GM04503 (cell line): Measurements from ENCODE around the gene TNPO2.

Source experiments
- DNase-seq: peaks from one replicate; pipeline ENCODE4 v3.0.0-alpha.2; 2012; ENCODE audit warnings: low read depth

Gene TNPO2

DNA sequence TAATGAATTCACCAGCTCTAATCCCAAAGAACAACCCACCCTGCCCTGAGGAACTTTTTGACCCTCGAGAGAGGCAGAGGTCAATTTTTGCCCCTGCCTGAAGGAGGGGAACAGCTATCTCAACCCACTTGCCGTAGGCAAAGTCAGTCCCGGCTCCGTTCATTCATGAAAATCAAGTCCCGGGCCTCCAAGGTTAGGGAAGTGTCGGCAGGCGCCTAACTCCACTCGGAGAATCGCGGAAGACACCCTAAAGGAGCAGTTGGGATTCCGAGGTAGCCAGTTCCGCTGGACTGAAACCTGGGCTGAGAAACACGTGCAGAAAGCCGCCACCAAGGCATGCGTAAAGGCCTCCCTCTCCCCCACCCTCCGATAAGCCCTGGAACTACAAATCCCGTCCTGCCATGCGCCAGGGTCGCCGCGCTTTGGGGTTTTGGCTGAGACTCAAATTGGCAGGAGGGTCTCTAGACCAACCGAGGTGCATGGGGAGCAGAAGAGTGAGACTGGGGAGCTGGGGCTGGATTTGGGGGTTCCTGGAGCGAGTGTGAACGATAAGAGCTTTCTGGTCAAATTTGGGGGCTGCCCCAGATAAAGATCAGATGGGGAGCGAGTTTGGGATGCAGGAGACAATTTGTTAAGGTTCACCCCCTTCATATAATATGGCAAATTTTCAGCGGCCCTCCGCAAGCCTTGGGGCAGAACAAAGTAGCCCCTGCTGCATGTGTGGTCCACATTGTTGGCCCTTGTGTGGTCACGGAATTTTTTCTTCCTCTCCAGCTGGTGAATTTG lies at the start of gene TNPO2:
Gene TNPO2, minus strand, starts transcription at position 292 of the 786 bp plus-strand sequence. CDS start 2,955 bp downstream, outside the sequence.
- DNase-seq, result no peak

DNA sequence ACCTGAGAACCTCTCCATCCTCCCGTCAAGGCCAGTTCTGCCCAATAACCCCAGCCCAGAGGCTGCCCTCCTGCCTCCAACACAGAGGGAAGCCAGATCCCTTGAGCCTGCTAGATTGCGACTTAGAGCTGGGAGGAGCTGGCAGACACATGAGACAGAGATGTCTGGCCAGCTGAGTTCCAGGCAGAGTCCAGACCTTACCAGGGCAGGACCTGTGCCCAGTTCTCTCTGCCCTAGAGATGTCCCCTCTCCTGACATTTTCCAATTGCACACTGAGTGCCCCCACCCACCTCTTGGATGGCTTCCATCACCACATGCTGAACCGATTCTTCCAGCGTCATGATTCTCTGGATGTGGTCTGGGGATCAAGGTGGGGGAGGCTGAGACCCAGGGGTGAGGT lies 48.6 kb upstream of the TNPO2 start:
- no peak for DNase-seq

DNA sequence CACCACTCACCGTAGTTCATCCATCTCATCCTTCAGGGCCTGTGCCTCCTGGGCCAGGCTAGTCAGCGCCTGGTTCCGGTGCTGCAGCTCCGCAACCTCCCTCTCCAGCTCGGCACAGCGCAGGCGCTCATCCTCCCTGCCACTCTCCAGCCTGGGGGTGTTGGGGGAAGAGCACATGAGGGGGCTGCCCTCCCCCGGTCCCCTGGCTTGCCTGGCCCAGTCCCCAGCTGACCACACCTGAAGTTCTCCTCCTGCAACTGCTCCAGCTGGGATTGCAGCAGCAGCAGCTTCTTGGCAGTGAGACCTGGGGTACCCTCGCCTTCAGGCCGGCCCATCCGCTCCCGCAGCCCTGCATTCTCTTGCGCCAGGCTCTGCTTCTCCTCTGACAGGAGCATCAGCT lies 47.2 kb upstream of the TNPO2 start:
- no peak for DNase-seq

DNA sequence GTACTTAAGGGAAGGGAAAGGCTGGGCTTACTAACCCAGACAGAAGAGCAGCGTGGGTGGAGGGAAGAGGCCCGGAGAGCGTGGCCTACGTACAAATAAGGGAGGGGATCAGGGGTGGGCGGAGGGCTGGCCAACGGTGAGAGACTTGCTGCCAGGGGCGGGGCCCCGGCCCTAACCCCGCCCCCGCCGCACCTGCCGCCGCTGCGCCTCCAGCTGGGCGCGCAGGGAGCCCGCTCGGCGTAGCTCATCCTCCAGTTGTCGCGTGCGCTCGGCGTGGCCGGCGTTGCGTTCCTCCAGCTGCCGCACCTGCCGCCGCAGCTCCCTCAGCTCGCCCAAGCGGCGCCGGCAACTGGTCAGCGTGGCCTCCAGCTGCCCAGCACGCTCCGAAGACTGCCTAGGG lies 46.0 kb upstream of the TNPO2 start:
- no peak for DNase-seq

DNA sequence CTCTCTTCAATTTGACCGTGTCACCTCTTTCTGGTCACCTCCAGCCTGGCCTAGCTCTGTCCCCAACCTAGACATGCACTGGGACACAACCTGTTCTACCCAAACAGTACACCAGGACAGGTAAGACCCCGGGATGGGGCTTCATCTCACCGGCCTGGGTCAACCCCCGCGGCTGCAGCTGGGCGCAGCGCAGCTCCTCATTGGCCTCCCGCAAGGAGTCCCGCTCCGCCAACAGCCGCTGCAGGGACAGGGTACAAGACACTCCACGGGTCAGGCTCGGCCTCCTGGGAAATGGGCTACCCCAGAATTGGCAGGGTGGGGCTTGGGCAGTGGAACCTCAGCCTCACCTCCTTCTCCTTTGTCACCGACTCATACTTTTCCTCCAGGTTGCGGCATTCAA lies 43.9 kb upstream of the TNPO2 start:
- no peak for DNase-seq

DNA sequence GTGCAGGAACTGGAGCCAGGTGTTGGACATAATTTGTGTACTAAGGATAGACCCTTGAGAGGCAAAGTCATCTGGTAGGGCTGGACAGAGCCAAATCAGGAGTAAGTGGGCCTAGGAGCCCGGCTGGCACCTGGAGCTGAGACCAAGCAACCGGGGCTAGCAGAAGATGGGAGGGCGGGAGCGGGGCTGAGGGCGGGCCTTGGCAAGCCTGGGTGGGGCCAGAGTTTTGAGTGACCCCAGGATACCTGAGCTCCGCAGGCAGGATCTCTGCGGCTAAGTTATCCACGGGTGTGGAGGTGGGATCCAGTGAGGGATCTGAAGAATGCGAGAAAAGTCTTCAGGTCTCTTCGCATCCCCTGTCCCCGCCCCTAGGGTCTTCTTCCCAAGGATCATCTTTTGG lies 43.4 kb upstream of the TNPO2 start:
- DNase-seq, result no peak

DNA sequence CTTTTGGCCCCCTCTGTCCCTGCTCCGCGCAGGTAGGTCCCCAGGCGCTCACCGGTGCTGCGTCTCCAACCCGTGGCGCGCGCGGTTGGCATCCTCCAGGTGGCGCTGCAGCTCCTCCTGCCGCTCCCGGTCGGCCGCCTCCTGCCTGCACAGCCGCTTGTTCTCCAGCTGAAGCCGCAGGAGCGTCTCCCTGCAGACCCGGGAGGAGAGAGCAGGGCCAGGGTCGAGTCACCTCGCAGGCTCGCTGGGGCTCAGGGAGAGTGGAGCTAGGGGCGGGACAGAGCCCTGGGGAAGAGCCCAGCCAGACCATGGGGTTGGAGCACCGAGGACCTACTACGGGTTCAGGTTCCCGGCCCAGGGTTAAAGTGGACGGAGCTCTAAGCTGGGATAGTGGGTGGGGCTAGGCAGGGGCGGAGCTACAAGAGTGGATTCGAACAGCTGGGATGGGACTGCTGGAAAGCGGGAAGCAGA lies 42.4 kb upstream of the TNPO2 start:
- no peak for DNase-seq

DNA sequence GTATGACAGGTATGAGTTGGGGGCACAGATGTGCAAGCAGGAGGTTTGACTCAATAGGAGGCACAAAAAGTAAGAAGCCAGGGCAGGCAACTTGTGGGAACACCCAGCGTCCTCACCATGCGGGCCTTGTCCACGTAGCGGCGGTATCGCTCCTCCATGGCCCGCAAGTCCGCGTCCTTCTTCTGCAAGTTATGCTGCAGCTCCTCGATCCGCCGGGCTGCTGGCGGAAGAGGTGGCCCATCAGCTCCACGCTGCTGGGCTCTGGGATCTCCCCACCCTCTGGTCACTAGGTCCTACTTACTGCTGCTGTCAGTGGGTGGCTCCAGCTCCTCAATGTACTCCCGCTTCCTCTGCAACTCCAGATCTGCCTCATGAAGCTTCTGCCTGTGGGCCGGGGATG lies 41.0 kb upstream of the TNPO2 start:
- no peak for DNase-seq

DNA sequence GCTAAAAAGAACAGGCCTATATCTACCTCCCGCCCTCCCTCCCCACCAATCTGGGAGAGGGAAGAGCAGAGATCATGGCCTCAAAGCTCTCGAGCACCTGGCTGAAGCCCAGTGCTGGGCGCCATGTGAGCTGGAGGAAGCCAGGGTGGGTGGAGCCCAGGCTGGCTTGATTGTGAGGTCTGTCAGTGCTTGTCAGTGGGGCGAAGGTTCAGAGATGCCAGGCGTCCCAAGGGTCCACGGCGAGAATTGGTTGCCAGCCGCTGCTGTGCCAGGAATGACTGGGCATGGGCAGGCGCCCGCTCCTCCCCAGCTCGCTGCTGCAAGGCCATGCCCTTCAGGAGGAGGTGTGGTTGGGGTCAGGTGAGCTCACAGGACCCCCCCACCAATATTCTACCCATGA lies 39.4 kb upstream of the TNPO2 start:
- DNase-seq, result no peak

DNA sequence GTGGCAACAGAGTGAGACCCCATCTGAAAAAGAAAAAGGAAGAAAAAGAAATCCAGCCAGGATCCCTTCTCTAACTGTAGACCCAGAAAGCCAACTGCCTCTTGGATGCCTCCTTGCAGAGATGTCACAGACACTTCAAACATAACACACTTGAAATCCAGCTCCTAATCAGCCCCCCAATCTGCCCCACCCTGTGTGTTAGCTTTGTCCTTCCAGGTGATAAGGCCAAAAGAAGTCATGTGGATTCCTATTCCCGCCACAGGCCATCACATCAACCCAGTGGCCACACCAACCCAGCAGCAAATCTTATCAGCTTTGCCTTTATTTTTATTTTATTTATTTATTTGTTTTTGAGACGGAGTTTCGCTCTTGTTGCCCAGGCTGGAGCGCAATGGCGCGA lies 36.0 kb upstream of the TNPO2 start:
- no peak for DNase-seq

DNA sequence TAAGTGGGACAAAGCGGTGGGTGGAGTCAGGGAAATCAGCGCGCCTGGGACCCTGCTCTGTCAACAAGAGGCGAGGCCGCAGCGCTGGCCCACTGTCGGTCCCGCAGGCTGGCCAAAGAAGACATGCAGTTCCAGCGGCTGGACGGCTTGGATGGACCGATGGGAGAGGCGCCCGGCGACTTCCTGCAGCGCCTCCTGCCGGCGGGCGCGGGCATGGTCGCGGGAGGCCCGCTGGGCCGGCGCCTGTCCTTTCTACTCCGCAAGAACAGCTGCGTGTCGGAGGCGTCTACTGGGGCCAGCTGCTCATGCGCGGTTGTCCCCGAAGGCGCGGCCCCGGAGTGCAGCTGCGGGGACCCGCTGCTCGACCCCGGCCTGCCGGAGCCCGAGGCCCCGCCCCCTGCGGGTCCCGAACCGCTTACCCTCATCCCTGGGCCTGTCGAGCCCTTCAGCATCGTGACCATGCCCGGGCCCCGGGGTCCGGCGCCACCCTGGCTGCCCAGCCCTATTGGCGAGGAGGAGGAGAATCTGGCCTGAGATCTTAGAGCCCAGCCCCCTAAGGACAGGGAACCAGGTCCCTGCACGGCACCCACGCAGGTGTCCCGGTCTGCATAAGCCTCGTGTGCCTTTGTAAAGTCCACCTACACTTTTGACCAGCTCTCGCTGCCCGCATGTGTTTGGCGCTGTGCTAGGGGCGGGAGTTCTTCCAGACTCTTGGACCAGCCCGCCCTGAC lies 34.0 kb upstream of the TNPO2 start:
- DNase-seq, result no peak

DNA sequence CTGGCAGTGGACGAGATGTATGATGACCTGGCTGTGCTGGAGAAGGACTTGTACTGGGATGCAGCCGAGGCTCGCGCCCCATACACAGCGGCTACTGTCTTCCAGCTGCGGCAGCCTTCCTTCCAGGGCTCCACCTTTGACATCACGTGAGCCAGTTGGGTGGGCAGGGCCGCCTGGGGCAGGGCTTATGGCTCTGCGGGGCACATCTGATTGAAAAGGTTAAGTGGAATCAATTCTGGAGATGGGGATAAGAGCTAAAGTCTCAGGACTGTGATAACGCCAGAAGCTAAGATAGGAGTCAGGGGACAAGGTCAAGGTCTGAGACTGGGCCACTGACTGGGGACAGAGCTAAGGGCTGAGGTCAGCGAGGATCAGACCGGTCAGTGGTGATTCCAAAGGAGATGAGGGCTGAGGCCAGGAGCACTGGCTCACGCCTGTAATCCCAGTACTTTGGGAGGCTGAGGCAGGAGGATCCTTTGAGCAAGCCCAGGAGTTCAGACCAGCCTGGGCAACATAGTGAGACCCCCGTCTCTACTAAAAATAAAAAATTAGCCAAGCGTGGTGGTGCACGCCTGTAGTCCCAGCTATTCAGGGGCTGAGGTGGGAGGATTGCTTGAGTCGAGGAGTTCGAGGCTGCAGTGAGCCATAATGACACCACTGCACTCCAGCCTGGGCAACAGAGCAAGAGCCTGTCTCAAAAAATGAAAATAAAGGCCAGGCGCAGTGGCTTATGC lies 32.6 kb upstream of the TNPO2 start:
- no peak for DNase-seq

DNA sequence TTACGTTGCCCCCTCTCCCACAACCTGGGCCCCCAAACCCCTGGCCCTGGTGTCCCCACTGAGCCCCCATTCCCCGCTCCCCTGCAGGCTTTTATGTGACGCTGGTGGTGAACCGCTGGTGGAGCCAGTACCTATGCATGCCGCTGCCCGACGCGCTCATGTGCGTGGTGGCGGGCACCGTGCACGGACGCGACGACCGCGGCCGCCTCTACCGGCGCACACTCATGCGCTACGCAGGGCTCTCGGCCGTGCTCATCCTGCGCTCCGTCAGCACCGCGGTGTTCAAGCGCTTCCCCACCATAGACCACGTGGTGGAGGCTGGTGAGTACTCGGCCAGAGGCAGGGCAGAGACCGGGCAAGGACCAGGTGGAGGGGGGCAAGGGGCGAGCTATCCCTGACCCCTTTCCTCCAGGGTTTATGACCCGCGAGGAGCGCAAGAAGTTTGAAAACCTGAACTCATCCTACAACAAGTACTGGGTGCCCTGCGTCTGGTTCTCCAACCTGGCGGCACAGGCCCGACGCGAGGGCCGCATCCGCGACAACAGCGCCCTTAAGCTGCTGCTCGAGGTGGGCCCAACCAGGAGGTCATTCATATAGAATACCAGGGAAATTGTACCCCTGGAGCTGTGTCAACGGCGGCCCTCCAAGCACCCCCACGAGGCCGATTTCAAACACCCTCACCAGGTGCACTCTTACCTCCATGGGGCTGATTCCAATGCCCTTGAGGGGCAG lies 30.9 kb upstream of the TNPO2 start:
- DNase-seq, result no peak

DNA sequence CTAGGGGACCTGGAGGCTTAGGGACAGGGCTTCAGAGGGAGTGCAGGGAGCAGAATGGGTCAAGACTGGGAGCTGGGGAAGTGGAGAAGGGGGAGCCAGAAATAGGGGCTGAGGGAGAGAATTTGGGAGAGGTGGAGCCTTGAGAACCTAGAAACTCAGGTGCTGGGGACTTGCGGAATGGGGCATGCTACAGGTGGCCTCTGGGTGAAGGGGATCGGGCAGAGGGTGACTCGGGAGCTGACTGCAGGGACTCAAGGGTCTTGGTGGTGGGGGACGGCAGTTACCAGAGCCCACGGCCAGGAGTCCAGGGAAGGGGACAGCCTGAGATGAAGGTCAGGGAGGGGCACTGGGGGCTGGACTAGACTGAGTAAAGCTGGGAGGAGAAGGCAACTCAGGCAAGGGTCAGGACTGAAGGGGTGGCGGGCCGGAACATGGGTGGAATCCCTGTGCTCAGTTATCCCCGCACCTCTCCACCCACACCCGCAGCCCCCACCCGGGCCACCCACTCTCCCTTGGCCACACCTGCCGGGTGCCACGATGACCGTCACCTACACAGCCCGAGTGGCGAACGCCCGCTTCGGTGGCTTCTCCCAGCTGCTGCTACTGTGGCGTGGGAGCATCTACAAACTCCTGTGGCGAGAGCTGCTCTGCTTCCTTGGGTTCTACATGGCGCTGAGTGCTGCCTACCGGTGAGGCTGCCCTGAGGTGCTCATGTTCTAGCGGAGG lies 28.5 kb upstream of the TNPO2 start:
- no peak for DNase-seq

DNA sequence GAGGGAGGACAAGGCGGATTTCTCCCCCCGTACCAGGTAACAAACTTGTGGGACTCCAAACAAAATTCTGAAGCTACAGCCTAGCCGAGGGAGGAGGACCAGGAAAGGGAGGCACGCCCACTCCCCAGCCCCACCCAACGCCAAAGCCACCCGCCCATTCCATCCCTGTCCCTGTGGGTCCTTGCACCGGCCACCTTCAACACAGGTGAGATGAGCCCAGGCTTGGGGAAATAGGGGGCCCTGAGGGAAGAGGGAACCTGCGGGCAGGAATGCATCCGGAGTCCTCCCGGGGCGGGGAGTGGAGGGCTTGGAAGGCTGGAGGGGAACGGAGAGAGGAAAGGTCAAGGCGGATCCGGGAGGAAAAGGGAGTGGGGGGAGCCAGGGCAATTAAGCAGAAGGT lies 27.9 kb upstream of the TNPO2 start, which contains the start of gene BEST2:
Gene BEST2, plus strand, starts transcription at position 157 of the 400 bp plus-strand sequence. CDS start 802 bp downstream, outside the sequence.
- DNase-seq, result no peak

DNA sequence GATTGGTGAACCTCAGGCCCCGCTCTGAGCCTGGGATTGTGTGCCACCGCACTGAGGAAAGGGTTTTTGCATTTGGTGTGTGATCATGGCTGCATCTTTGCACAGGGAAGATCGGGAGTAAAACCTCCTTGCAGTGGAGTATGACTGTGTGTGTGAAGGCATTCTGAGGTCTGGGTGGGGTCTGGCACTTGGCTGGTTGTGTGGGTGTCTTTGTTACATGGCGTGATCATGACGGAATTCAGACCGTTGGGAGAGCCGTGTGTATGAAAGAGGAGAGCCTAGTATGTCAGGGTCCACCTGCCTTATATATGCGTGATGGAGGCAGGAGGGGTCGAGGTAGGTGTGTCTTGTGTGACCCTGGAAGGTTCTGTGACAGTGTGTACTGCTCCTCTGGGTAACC lies 27.1 kb upstream of the TNPO2 start:
- DNase-seq, result no peak

DNA sequence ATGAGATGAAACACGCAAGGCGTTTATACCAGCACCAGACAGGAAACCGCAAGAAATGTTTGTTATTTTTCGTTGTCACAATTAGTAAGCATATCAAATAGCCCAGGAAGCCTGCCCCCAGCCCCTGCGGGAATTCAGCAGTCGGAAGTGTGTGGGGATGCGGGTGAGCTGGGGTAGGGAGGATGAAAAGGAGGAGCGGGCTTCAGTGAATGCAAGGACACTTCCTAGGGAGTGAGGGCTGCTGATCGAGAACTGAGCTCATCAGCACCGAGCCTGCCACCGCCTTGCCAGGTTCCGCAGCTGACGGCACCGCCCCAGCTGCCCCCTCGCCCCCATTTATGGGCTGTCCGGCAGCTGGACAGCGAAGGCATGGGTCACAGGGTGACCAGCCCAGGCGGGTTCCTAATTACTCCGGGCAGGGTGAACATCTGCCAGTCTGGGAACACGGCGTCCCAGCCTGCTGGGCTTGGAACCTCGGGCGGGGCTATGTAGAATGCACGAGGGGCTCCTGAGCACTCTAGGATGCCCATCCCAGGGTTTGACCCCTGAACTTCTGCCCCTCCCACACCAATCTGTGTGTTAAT lies 26.3 kb upstream of the TNPO2 start:
- DNase-seq, result no peak

DNA sequence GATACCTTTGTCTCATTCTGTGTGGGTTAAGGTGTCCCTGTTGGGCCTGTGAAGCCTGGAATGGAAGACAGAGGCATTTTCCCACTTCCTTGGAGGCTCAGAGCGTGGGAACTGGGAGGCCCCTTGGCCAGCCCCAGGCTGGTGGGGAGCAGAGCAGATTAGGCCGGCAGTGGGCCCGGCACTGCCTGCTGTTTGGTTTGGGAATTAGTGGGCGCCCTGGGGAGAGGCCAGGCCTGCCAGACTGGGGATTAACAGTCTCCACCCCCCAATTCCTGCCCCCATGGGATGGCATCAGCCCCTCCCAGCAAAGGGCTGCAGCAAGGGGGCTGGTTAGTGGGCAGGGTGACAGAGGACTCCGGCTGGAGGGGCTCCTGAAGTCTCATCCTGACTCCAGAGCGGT lies 24.8 kb upstream of the TNPO2 start:
- no peak for DNase-seq

DNA sequence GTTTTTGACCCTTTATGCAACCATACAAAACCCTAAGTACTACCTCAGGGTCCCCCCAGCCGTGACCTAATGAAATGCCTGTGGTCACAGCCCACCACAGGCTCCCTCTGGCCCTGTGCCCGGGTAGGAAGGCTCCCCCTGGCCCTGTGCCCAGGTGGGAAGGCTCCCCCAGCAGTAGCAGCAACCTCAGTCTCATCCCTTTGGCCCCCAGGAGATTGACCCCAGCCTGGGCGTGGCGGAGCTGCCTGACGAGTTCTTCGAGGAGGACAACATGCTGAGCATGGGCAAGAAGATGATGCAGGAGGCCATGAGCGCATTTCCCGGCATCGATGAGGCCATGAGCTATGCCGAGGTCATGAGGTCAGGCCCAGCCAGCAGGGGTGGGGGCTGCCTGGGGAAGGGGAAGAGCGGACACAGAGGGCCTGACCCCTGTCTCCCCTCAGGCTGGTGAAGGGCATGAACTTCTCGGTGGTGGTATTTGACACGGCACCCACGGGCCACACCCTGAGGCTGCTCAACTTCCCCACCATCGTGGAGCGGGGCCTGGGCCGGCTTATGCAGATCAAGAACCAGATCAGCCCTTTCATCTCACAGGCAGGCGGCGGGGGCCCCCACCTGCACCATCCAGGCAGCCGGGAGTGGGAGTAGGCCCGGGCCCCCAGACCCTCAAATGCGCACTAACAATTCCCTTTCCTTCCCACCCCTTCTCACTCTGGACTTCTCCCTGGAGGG lies 21.6 kb upstream of the TNPO2 start:
- no peak for DNase-seq

DNA sequence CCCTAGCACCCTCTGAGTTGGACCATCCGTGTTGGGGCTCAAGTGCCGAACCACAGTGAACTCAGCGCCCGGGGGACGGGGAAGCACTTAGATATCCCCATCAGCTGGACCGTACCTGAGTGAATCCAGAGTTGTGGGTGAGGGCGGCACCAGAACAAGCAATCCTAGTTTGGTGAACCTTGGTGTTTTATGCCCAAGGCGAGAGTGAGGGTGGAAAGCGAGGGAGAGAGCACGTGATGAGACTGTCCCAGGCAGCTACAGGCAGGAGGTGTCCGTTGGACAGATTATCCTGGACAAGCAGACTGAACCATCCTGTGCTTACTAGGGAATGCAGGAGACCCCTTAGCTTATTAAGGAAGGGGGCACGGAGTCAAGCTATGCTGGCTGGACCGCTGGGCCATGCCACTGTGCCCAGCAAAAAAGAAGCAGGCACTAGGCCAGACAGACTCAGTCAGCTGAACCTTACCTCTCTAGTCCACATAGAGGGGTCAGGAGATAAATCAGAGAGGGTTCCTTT lies 14.2 kb upstream of the TNPO2 start:
- DNase-seq, result no peak
